Cortex of kidney (tissue), 1 donor: ENCODE measurements around the gene CBY3.
"Not testable (repeated sequence)": the region's sequence is repeated elsewhere in the genome, so short reads cannot be mapped to it uniquely, and the experiment has no call there.

Source experiments
- DNase-seq: peaks from one replicate; lab custom pipeline; 2025; lab: John Stamatoyannopoulos, UW

CBY3 gene

GRCh38 chr5:179680780-179681401 is at the start of gene CBY3:
Gene CBY3, minus strand, starts transcription at chr5:179681034. Its CDS starts 116 bp downstream, at chr5:179680918.
- no peak for DNase-seq

GRCh38 chr5:179730356-179730755 is 49.5 kb upstream of the CBY3 start:
- DNase-seq = no peak

GRCh38 chr5:179729727-179730126 is 48.9 kb upstream of the CBY3 start:
- DNase-seq = no peak

GRCh38 chr5:179729303-179729702 is 48.5 kb upstream of the CBY3 start:
- DNase-seq = no peak

GRCh38 chr5:179727106-179727505 is 46.3 kb upstream of the CBY3 start:
- no peak for DNase-seq

GRCh38 chr5:179724163-179724562 is 43.3 kb upstream of the CBY3 start:
- DNase-seq = no peak

- no peak for DNase-seq
Measured at GRCh38 chr5:179720222-179720621, 39.4 kb upstream of the CBY3 start.

- no peak for DNase-seq
Measured at GRCh38 chr5:179716286-179716685, 35.5 kb upstream of the CBY3 start.

- no peak for DNase-seq
Measured at GRCh38 chr5:179700401-179700918, 19.6 kb upstream of the CBY3 start.

GRCh38 chr5:179699616-179700237 is 18.9 kb upstream of the CBY3 start:
- DNase-seq = no peak

GRCh38 chr5:179698935-179699615 is 18.2 kb upstream of the CBY3 start, which contains the start of gene CANX:
Gene CANX, plus strand, starts transcription at chr5:179698967. Its CDS starts 6,715 bp downstream, at chr5:179705682.
- DNase-seq = no peak

- peak; percentile 85 for DNase-seq
Measured at GRCh38 chr5:179697993-179698934, 17.4 kb upstream of the CBY3 start.

GRCh38 chr5:179697543-179697942 is 16.7 kb upstream of the CBY3 start:
- not testable (repeated sequence) for DNase-seq

- no peak for DNase-seq
Measured at GRCh38 chr5:179697108-179697507, 16.3 kb upstream of the CBY3 start.

- DNase-seq = no peak
Measured at GRCh38 chr5:179696603-179697002, 15.8 kb upstream of the CBY3 start.

- DNase-seq = no peak
Measured at GRCh38 chr5:179694561-179694960, 13.7 kb upstream of the CBY3 start.

- not testable (repeated sequence) for DNase-seq
Measured at GRCh38 chr5:179689212-179689611, 8.4 kb upstream of the CBY3 start.

GRCh38 chr5:179680014-179680779 is 637 bp downstream of the CBY3 start:
- no peak for DNase-seq

GRCh38 chr5:179679014-179679674 is 1.7 kb downstream of the CBY3 start:
- no peak for DNase-seq

GRCh38 chr5:179678223-179679013 is 2.4 kb downstream of the CBY3 start:
- DNase-seq = peak; percentile 69
